Measurements from ENCODE around the gene PHYHD1. TPM values are rescaled to one million over a fixed set of nuclear protein-coding genes. Genes with fewer than 3 reads are reported as not detected.
A peak's percentile ranks its signal among the peaks of the same experiment; 100 is the strongest.

PHYHD1 gene
- polyA plus RNA-seq, 1 donor (not counting 4 experiments of a cell fraction or from before 2014, with no cell fraction given) = 4.7 TPM

DNA sequence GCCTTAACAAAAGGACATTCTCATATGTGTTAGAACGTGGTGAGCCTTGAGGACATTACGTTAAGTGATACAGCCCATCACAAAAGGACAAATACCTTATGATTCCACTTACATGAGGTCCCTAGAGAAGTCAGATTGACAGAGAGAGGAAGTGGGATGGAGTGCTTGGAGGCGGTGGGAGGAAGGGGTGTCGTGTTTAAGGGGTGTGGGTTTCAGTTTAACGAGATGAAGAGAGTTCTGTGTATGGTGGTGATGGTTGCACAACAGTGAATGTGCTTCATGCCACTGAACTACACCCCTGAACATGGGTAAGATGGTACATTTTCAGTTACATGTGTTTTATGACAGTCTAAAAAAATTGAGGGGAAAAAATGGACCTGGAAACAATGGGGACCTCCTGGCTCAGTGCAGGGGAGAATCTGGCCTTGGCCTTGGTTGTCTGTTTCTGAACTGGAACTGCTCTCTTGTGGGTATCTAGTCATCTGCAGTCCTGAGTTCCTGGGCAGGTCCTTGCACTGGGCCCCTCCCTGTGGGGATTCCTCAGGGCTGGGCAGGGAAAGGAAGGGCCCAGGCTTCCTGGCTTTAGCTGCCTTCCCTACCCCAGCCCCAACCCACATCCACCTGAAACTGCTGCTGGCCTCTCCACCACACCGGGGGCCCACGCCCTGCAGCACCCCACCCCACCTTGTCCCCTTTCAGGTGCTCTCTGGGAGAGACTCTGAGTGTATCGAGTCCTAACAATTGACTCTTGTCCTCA lies 21.0 kb upstream of the PHYHD1 start:
- Histone ChIP-seq H3K79me2 (ENCODE audit: control insufficient read depth, insufficient read depth, low read length) (peaks cover 56% of the 10 kb centered on the region), H4K20me1 (ENCODE audit: control insufficient read depth, extremely low read depth, insufficient read depth, low read length) (no peaks in the 10 kb centered on the region), H3K4me3 (ENCODE audit: control insufficient read depth in 2 of 3, extremely low read depth in 1 of 3, insufficient read depth in 2 of 3, low read depth in 1 of 3, low read length in 3 of 3) (no peak overlapping the region), H3K27ac (ENCODE audit: control insufficient read depth, insufficient read depth, low read length) (peak overlapping the region; percentile 75), H3K4me1 (ENCODE audit: control insufficient read depth, extremely low read depth, insufficient read depth, low read length) (peaks cover 73% of the 10 kb centered on the region), H3K4me2 (ENCODE audit: control insufficient read depth, extremely low read depth, insufficient read depth, low read depth, low read length) (peak overlapping the region; percentile 48), H3K9me3 (ENCODE audit: control insufficient read depth, low read depth, low read length) (no peaks in the 10 kb centered on the region), H3K36me3 (ENCODE audit: control insufficient read depth in 2 of 2, extremely low read depth in 1 of 2, insufficient read depth in 2 of 2, low read length in 2 of 2) (peaks cover 9 to 58% of the 10 kb centered on the region in 2 experiments), H2AFZ (ENCODE audit: control insufficient read depth, low read length) (no peak overlapping the region), H3K9me1 (ENCODE audit: control insufficient read depth, extremely low read depth, insufficient read depth, low read length) (no peaks in the 10 kb centered on the region), H3K27me3 (ENCODE audit: control insufficient read depth, extremely low read depth, insufficient read depth, low read length) (no peaks in the 10 kb centered on the region), H3K9ac (ENCODE audit: control insufficient read depth, extremely low read depth, insufficient read depth, low read length) (peak overlapping the region; percentile 48)
- dilution Hi-C loops (cut with MboI; ENCODE audit: extremely low pct_ligation_motif_present, low sequenced_read_pairs) = no loop called here
- FAIRE-seq (peak; percentile 97), DNase-seq (ENCODE audit: low read depth, low spot score) (no peak)
- TF ChIP-seq EZH2 (IDR thresholded peaks at IDR 0.05; ENCODE audit: low read length) = no peak
- TF ChIP-seq, protein P1, sequence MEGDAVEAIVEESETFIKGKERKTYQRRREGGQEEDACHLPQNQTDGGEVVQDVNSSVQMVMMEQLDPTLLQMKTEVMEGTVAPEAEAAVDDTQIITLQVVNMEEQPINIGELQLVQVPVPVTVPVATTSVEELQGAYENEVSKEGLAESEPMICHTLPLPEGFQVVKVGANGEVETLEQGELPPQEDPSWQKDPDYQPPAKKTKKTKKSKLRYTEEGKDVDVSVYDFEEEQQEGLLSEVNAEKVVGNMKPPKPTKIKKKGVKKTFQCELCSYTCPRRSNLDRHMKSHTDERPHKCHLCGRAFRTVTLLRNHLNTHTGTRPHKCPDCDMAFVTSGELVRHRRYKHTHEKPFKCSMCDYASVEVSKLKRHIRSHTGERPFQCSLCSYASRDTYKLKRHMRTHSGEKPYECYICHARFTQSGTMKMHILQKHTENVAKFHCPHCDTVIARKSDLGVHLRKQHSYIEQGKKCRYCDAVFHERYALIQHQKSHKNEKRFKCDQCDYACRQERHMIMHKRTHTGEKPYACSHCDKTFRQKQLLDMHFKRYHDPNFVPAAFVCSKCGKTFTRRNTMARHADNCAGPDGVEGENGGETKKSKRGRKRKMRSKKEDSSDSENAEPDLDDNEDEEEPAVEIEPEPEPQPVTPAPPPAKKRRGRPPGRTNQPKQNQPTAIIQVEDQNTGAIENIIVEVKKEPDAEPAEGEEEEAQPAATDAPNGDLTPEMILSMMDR (optimal IDR thresholded peaks at IDR 0.05 in 1 of 3, IDR thresholded peaks at IDR 0.05 in 1 of 3, conservative IDR thresholded peaks at IDR 0.05 in 1 of 3; ENCODE audit: extremely low read depth in 1 of 3, insufficient read depth in 2 of 3, low read length in 3 of 3) = no peak

DNA sequence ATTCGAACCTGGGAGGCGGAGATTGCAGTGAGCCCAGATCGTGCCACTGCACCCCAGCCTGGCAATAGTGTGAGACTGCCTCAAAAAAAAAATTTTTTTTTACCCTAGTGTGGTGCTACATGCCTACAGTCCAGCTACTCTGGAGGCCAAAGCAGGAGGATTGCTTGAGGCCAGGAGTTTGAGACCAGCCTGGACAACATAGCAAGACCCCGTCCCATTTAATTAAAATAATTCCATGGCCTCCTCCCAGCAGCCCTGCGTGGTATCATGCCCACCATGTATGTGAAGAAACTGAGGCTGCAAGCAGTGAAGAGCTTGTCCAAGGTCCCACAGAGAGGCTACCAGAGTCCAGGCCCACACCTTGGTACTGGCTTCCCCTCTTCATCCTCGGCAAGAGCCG lies 19.4 kb upstream of the PHYHD1 start:
- DNase-seq (ENCODE audit: low read depth, low spot score) = no peak
- H3K4me1 ChIP-seq (ENCODE audit: control insufficient read depth, extremely low read depth, insufficient read depth, low read length) = peaks cover 68% of the 10 kb centered on the region
- H3K36me3 ChIP-seq (ENCODE audit: control insufficient read depth in 2 of 2, extremely low read depth in 1 of 2, insufficient read depth in 2 of 2, low read length in 2 of 2) = peaks cover 7 to 59% of the 10 kb centered on the region in 2 experiments
- no peak overlapping the region for H3K4me3 ChIP-seq (ENCODE audit: control insufficient read depth in 2 of 3, extremely low read depth in 1 of 3, insufficient read depth in 2 of 3, low read depth in 1 of 3, low read length in 3 of 3)
- no peak overlapping the region for H3K4me2 ChIP-seq (ENCODE audit: control insufficient read depth, extremely low read depth, insufficient read depth, low read depth, low read length)
- H3K27ac ChIP-seq (ENCODE audit: control insufficient read depth, insufficient read depth, low read length) = peak overlapping the region; percentile 90
- H3K9me3 ChIP-seq (ENCODE audit: control insufficient read depth, low read depth, low read length) = no peaks in the 10 kb centered on the region
- H4K20me1 ChIP-seq (ENCODE audit: control insufficient read depth, extremely low read depth, insufficient read depth, low read length) = no peaks in the 10 kb centered on the region
- no peaks in the 10 kb centered on the region for H3K9me1 ChIP-seq (ENCODE audit: control insufficient read depth, extremely low read depth, insufficient read depth, low read length)
- H3K79me2 ChIP-seq (ENCODE audit: control insufficient read depth, insufficient read depth, low read length) = peaks cover 53% of the 10 kb centered on the region
- no peak overlapping the region for H2AFZ ChIP-seq (ENCODE audit: control insufficient read depth, low read length)
- dilution Hi-C loops (cut with MboI; ENCODE audit: extremely low pct_ligation_motif_present, low sequenced_read_pairs) = no loop called here
- peak overlapping the region; percentile 72 for H3K9ac ChIP-seq (ENCODE audit: control insufficient read depth, extremely low read depth, insufficient read depth, low read length)
- no peak for TF ChIP-seq EZH2 (IDR thresholded peaks at IDR 0.05; ENCODE audit: low read length)
- TF ChIP-seq, protein P1 (optimal IDR thresholded peaks at IDR 0.05 in 1 of 3, IDR thresholded peaks at IDR 0.05 in 1 of 3, conservative IDR thresholded peaks at IDR 0.05 in 1 of 3; ENCODE audit: extremely low read depth in 1 of 3, insufficient read depth in 2 of 3, low read length in 3 of 3) = no peak
- FAIRE-seq = no peak
- no peaks in the 10 kb centered on the region for H3K27me3 ChIP-seq (ENCODE audit: control insufficient read depth, extremely low read depth, insufficient read depth, low read length)

Data from keratinocyte (primary cell).